Loucy (cell line): ENCODE results near the gene SH3BP5L.

ENCODE experiments used
- EZH2phosphoT487 ChIP-seq: fragments of 200-600 bp; IDR thresholded peaks from 2 replicates; pipeline ENCODE4 v1.6.1; 2018; ENCODE audit warnings: antibody characterized with exemption, mild to moderate bottlenecking, moderate library complexity, borderline replicate concordance
- TF ChIP-seq, protein P1 (sequence below): fragments of 200-600 bp; sonication (generic); conservative IDR thresholded peaks from 2 replicates; pipeline ENCODE4 v1.5.1; 2014; ENCODE audit warnings: mild to moderate bottlenecking, antibody characterized with exemption, low read length

DNA sequence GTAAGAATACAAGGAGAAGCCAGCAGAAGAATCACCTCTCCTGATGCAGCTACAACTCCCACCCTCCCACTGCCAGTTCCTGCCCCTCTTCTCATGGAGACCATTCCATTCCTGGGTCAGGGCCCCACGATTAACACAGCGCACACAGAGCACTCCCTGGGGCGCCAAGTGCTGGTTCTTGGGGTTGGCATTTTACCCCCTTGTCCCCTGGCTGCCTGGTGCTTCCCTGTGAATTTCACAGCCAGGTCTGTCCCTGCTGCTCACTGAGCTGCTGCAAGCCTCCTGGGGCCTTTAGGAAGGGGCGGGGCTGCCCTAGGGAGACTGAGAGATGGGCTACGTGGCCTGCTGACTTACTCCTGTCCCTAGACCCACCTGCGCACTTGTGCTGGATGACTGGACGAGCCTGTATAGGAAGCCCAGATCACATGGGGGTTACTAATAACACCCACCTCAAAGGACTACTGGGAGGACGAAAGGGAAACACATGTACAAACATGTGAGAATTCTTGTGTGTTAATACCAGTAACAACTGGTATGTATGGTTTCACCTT lies 17.1 kb upstream of the SH3BP5L start:
- TF ChIP-seq, protein P1, sequence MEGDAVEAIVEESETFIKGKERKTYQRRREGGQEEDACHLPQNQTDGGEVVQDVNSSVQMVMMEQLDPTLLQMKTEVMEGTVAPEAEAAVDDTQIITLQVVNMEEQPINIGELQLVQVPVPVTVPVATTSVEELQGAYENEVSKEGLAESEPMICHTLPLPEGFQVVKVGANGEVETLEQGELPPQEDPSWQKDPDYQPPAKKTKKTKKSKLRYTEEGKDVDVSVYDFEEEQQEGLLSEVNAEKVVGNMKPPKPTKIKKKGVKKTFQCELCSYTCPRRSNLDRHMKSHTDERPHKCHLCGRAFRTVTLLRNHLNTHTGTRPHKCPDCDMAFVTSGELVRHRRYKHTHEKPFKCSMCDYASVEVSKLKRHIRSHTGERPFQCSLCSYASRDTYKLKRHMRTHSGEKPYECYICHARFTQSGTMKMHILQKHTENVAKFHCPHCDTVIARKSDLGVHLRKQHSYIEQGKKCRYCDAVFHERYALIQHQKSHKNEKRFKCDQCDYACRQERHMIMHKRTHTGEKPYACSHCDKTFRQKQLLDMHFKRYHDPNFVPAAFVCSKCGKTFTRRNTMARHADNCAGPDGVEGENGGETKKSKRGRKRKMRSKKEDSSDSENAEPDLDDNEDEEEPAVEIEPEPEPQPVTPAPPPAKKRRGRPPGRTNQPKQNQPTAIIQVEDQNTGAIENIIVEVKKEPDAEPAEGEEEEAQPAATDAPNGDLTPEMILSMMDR, result no peak
- TF ChIP-seq EZH2phosphoT487, result no peak
